Adipose tissue (tissue), 3 donors: ENCODE results near the gene SIRT2. TPM values are rescaled to one million over a fixed set of nuclear protein-coding genes. Genes with fewer than 3 reads are reported as not detected.
"Not testable (repeated sequence)": the region's sequence is repeated elsewhere in the genome, so short reads cannot be mapped to it uniquely, and the experiment has no call there.

ENCODE experiments used
- H3K27ac ChIP-seq: one replicate; pipeline ENCODE4 v1.5.1; 2013; ENCODE audit warnings: low read depth, low read length
- WGBS, 3 donors: extraction: QIAGEN DNeasy Blood & Tissue Kit; methylation state at CpG; one replicate each; pipeline ENCODE4 v1.1.7; 2013; 5-methylcytosine and 5-hydroxymethylcytosine counted together
- polyA plus RNA-seq, 3 donors: library from polyadenylated mRNA; stranded (reverse); fragments of 200-250 nt; gene quantifications; one replicate each; pipeline ENCODE4 v1.2.3, GENCODE V29; 2013
- donor health status: healthy with polysubstance abuse.
- donor health status: Bipolar disorder and iron deficiency.
- donor health status: healthy.

The SIRT2 gene
- polyA plus RNA-seq, 3 donors: 27.9 to 79.1 (median 61.5) TPM

GRCh38 chr19:38904581-38905539 lies 5.4 kb upstream of the SIRT2 start:
- no peak overlapping the region for H3K27ac ChIP-seq
- 86 to 88% (median 86%) methylated on average over 35 of the region's 35 CpGs for WGBS, 3 donors

GRCh38 chr19:38901683-38902082 lies 2.3 kb upstream of the SIRT2 start:
- WGBS, 3 donors: 89 to 100% (median 98%) methylated on average over 1 of the region's 1 CpG
- H3K27ac ChIP-seq: no peak overlapping the region

- H3K27ac ChIP-seq: no peak overlapping the region
- WGBS, 3 donors: 16 to 33% (median 31%) methylated on average over 3 of the region's 3 CpGs
These were observed 1.3 kb upstream of the SIRT2 start for GRCh38 chr19:38900743-38901190.

GRCh38 chr19:38900202-38900629 lies 798 bp upstream of the SIRT2 start:
- 2% methylated on average over 8 of the region's 8 CpGs for WGBS, 3 donors
- H3K27ac ChIP-seq: peak overlapping the region; percentile 48

- peak overlapping the region; percentile 4 for H3K27ac ChIP-seq
- WGBS, 3 donors: 7 to 8% (median 7%) methylated on average over 23 to 25 of the region's 25 CpGs
These were observed 501 bp downstream of the SIRT2 start for GRCh38 chr19:38898788-38899446.

- H3K27ac ChIP-seq: no peak overlapping the region
- 56 to 84% (median 56%) methylated on average over 9 of the region's 9 CpGs for WGBS, 3 donors
These were observed 4.5 kb downstream of the SIRT2 start for GRCh38 chr19:38894968-38895367.

GRCh38 chr19:38893341-38893771 lies 6.1 kb downstream of the SIRT2 start:
- WGBS, 3 donors: 76 to 88% (median 82%) methylated on average over 14 of the region's 14 CpGs
- H3K27ac ChIP-seq: no peak overlapping the region

- 79 to 89% (median 81%) methylated on average over 5 of the region's 5 CpGs for WGBS, 3 donors
- H3K27ac ChIP-seq: no peak overlapping the region
These were observed 6.6 kb downstream of the SIRT2 start for GRCh38 chr19:38892841-38893240.

GRCh38 chr19:38891771-38892170 lies 7.6 kb downstream of the SIRT2 start:
- H3K27ac ChIP-seq: no peak overlapping the region
- 83 to 93% (median 92%) methylated on average over 6 of the region's 6 CpGs for WGBS, 3 donors

GRCh38 chr19:38890686-38891085 lies 8.7 kb downstream of the SIRT2 start:
- H3K27ac ChIP-seq: no peak overlapping the region

GRCh38 chr19:38889803-38890202 lies 9.6 kb downstream of the SIRT2 start:
- H3K27ac ChIP-seq: no peak overlapping the region
- 89 to 94% (median 93%) methylated on average over 8 of the region's 8 CpGs for WGBS, 3 donors

- 88 to 96% (median 90%) methylated on average over 17 of the region's 17 CpGs for WGBS, 3 donors
- no peak overlapping the region for H3K27ac ChIP-seq
These were observed 10.5 kb downstream of the SIRT2 start for GRCh38 chr19:38888876-38889275.

GRCh38 chr19:38884691-38885090 lies 14.7 kb downstream of the SIRT2 start:
- 96% methylated on average over 3 of the region's 3 CpGs for WGBS, 3 donors
- H3K27ac ChIP-seq: not testable (repeated sequence)

GRCh38 chr19:38883286-38883685 lies 16.1 kb downstream of the SIRT2 start:
- WGBS, 3 donors: 93 to 96% (median 94%) methylated on average over 9 of the region's 9 CpGs

GRCh38 chr19:38880882-38881609 lies 18.4 kb downstream of the SIRT2 start:
- WGBS, 3 donors: 94 to 96% (median 96%) methylated on average over 17 to 19 of the region's 19 CpGs
- H3K27ac ChIP-seq: no peak overlapping the region

More at GRCh38 chr19:38883286-38883685, 16.1 kb downstream of the SIRT2 start:
- H3K27ac ChIP-seq: no peak overlapping the region

GRCh38 chr19:38880076-38880881 lies 19.1 kb downstream of the SIRT2 start:
- no peak overlapping the region for H3K27ac ChIP-seq
- WGBS, 3 donors: 93 to 96% (median 96%) methylated on average over 17 to 19 of the region's 19 CpGs

GRCh38 chr19:38879400-38879751 lies 20.0 kb downstream of the SIRT2 start:
- no peak overlapping the region for H3K27ac ChIP-seq
- 78 to 95% (median 88%) methylated on average over 8 to 11 of the region's 11 CpGs for WGBS, 3 donors
